ENCODE measurements around the gene SERPING1. TPM values are rescaled to one million over a fixed set of nuclear protein-coding genes. Genes with fewer than 3 reads are reported as not detected.

Gene SERPING1
- total and polyA plus RNA-seq, 2 donors from 2014 or later: 361 to 785 TPM

DNA sequence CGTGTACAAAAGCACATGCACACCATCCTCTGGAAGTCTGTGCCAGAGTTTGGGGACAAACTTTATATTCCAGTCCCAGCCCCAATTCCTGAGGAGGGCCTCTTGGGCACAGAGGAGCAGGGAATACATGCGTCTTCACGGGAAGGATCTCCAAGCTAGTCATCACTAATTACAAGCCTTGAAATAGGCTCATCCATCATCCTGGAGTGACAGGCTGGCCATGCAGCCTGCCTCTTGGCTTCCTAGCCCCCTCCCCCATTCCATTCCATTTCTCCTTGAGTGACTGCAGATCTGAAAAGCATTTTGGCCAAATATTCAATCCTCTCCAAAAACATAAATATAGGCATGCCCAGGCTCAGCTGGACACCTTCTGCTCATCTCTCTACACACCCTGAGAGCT lies 24.8 kb downstream of the SERPING1 start:
- no peaks in the 10 kb centered on the region for H3K27me3 ChIP-seq (ENCODE audit: control insufficient read depth, insufficient read depth, low read length)
- peaks cover 0 to 7% (median 0%) of the 10 kb centered on the region in 3 donors for H3K9me3 ChIP-seq (ENCODE audit: control insufficient read depth in 2 of 3, insufficient read depth in 1 of 3, low read length in 3 of 3)
- no peaks in the 10 kb centered on the region for H3K4me1 ChIP-seq (ENCODE audit: control insufficient read depth in 2 of 3, insufficient read depth in 2 of 3, low read depth in 1 of 3, low read length in 3 of 3)
- no peak overlapping the region for H3K4me3 ChIP-seq (ENCODE audit: low read length in 3 of 3)
- no peak overlapping the region for H3K9ac ChIP-seq (ENCODE audit: low read length in 3 of 3)
- no peak for DNase-seq
- intact Hi-C loops (cut with DNase I): no loop called here
- no peaks in the 10 kb centered on the region for H3K36me3 ChIP-seq (ENCODE audit: control insufficient read depth in 2 of 3, insufficient read depth in 3 of 3, low read length in 3 of 3)
- FAIRE-seq: no peak
- TF ChIP-seq, protein P1, sequence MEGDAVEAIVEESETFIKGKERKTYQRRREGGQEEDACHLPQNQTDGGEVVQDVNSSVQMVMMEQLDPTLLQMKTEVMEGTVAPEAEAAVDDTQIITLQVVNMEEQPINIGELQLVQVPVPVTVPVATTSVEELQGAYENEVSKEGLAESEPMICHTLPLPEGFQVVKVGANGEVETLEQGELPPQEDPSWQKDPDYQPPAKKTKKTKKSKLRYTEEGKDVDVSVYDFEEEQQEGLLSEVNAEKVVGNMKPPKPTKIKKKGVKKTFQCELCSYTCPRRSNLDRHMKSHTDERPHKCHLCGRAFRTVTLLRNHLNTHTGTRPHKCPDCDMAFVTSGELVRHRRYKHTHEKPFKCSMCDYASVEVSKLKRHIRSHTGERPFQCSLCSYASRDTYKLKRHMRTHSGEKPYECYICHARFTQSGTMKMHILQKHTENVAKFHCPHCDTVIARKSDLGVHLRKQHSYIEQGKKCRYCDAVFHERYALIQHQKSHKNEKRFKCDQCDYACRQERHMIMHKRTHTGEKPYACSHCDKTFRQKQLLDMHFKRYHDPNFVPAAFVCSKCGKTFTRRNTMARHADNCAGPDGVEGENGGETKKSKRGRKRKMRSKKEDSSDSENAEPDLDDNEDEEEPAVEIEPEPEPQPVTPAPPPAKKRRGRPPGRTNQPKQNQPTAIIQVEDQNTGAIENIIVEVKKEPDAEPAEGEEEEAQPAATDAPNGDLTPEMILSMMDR (IDR thresholded peaks at IDR 0.05; ENCODE audit: borderline replicate concordance, extremely low read depth, insufficient read depth): no peak
- H3K27ac ChIP-seq (ENCODE audit: low read depth in 2 of 2, low read length in 2 of 2): no peak overlapping the region

DNA sequence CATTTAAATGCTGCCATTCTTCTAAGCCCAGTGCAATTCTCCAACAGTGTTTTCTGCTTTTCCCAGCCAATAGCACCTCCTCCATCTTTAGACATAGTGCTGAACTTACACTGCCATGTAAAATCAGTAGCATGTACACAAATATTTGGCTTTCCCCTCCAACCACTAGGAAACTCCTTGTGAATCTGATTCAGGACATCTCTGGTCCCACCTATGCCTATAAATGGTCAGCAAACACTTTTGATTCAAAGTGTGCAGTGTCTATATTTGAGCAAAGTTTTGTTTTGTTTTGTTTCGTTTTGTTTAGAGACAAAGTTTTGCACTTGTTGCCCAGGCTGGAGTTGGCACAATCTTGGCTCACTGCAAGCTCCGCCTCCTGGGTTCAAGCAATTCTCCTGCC lies 27.4 kb downstream of the SERPING1 start:
- Histone ChIP-seq H3K4me1 (ENCODE audit: control insufficient read depth in 2 of 3, insufficient read depth in 2 of 3, low read depth in 1 of 3, low read length in 3 of 3) (no peaks in the 10 kb centered on the region), H3K27ac (ENCODE audit: low read depth in 2 of 2, low read length in 2 of 2) (no peak overlapping the region), H3K36me3 (ENCODE audit: control insufficient read depth in 2 of 3, insufficient read depth in 3 of 3, low read length in 3 of 3) (no peaks in the 10 kb centered on the region), H3K9me3 (ENCODE audit: control insufficient read depth in 2 of 3, insufficient read depth in 1 of 3, low read length in 3 of 3) (peaks cover 0 to 4% (median 0%) of the 10 kb centered on the region in 3 donors), H3K27me3 (ENCODE audit: control insufficient read depth, insufficient read depth, low read length) (no peaks in the 10 kb centered on the region), H3K4me3 (ENCODE audit: low read length in 3 of 3) (no peak overlapping the region), H3K9ac (ENCODE audit: low read length in 3 of 3) (no peak overlapping the region)
- intact Hi-C loops (cut with DNase I): no loop called here
- TF ChIP-seq, protein P1 (IDR thresholded peaks at IDR 0.05; ENCODE audit: borderline replicate concordance, extremely low read depth, insufficient read depth): no peak
- DNase-seq (no peak), FAIRE-seq (no peak)

DNA sequence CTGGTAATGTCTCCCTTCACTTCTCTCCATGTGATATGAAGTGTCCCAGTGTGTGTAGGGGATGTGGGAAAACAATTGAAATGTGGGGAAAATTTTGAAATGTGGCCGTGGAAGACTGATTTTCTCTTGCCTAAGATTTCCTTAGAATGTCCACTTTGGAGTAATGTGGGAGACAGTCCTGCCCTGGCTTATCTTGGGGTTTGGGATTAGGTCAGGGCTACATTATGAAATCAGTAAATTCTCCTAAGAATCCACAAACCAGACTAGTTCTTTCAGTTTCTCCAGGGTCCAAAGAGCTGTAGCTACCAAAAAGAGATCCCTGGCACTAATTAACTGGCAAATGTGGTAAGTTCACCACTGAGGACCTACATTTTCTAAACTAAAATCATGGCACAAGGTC lies 29.4 kb downstream of the SERPING1 start:
- DNase-seq (no peak), FAIRE-seq (no peak)
- Histone ChIP-seq H3K27ac (ENCODE audit: low read depth in 2 of 2, low read length in 2 of 2) (no peak overlapping the region), H3K4me3 (ENCODE audit: low read length in 3 of 3) (no peak overlapping the region), H3K36me3 (ENCODE audit: control insufficient read depth in 2 of 3, insufficient read depth in 3 of 3, low read length in 3 of 3) (no peaks in the 10 kb centered on the region), H3K9ac (ENCODE audit: low read length in 3 of 3) (no peak overlapping the region), H3K4me1 (ENCODE audit: control insufficient read depth in 2 of 3, insufficient read depth in 2 of 3, low read depth in 1 of 3, low read length in 3 of 3) (no peaks in the 10 kb centered on the region), H3K27me3 (ENCODE audit: control insufficient read depth, insufficient read depth, low read length) (no peaks in the 10 kb centered on the region), H3K9me3 (ENCODE audit: control insufficient read depth in 2 of 3, insufficient read depth in 1 of 3, low read length in 3 of 3) (no peaks in the 10 kb centered on the region)
- intact Hi-C loops (cut with DNase I): no loop called here
- TF ChIP-seq, protein P1 (IDR thresholded peaks at IDR 0.05; ENCODE audit: borderline replicate concordance, extremely low read depth, insufficient read depth): no peak

DNA sequence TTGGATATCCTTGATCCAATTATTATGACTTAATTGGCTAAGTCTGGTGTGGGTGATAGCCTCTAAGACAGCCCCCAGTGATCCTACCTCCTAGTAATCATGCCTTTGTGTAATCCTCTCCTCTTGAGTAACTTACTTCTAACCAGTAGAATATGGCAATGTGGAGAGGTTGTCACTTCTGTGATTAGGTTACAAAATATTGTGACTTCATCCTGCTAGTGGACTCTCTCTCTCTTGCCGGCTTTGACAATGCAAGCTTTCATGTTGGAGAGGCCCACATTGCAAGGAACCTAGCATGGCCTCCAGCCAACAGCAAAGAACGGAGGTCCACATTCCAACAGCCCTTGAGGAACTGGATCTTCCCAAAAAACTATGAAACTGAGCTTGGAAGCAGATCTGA lies 32.7 kb downstream of the SERPING1 start:
- no peaks in the 10 kb centered on the region for H3K36me3 ChIP-seq (ENCODE audit: control insufficient read depth in 2 of 3, insufficient read depth in 3 of 3, low read length in 3 of 3)
- FAIRE-seq (no peak), DNase-seq (no peak)
- no peaks in the 10 kb centered on the region for H3K9me3 ChIP-seq (ENCODE audit: control insufficient read depth in 2 of 3, insufficient read depth in 1 of 3, low read length in 3 of 3)
- H3K4me1 ChIP-seq (ENCODE audit: control insufficient read depth in 2 of 3, insufficient read depth in 2 of 3, low read depth in 1 of 3, low read length in 3 of 3): no peaks in the 10 kb centered on the region
- TF ChIP-seq, protein P1 (IDR thresholded peaks at IDR 0.05; ENCODE audit: borderline replicate concordance, extremely low read depth, insufficient read depth): no peak
- intact Hi-C loops (cut with DNase I): no loop called here
- no peak overlapping the region for H3K9ac ChIP-seq (ENCODE audit: low read length in 3 of 3)
- no peak overlapping the region for H3K4me3 ChIP-seq (ENCODE audit: low read length in 3 of 3)
- H3K27ac ChIP-seq (ENCODE audit: low read depth in 2 of 2, low read length in 2 of 2): no peak overlapping the region
- H3K27me3 ChIP-seq (ENCODE audit: control insufficient read depth, insufficient read depth, low read length): no peaks in the 10 kb centered on the region
